Measurements from ENCODE around the gene MED27. TPM values are rescaled to one million over a fixed set of nuclear protein-coding genes. Genes with fewer than 3 reads are reported as not detected.

Gene MED27
- total and polyA plus RNA-seq, 2 donors (not counting 1 experiment from before 2014, with no cell fraction given) = 13.4 to 44.7 TPM

DNA sequence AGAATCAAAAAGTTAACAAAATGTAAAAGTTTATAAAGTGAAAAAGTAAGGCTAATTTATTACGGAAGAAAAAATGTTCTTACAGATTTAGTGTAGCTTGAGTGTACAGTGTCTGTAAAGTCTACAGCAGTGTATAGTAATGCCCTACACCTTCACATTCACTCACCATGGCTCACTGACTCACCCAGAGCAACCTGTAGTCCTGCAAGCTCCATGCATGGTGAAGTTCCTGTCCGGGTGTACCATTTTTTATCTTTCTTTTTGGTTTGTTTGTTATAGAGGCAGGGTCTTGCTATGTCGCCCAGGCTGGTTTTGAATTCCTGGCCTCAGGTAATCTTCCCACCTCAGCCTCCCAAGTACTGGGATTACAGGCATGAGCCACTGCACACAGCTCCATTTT lies 93.6 kb downstream of the MED27 start:
- no peak overlapping the region for H3K4me2 ChIP-seq (ENCODE audit: extremely low read depth, insufficient read depth, low read length)
- H3K9me3 ChIP-seq (ENCODE audit: control insufficient read depth, insufficient read depth, low read depth, low read length) = no peaks in the 10 kb centered on the region
- H2AFZ ChIP-seq (ENCODE audit: low read length) = no peak overlapping the region
- H3K4me3 ChIP-seq (replicated peaks in 1 of 4; ENCODE audit: control extremely low read depth in 1 of 4, insufficient read depth in 1 of 4, low read depth in 3 of 4, low read length in 4 of 4) = no peak overlapping the region
- peaks cover 6% of the 10 kb centered on the region for H3K4me1 ChIP-seq (ENCODE audit: control insufficient read depth, extremely low read depth, insufficient read depth, low read length)
- H3K79me2 ChIP-seq (ENCODE audit: control insufficient read depth, insufficient read depth, low read length) = no peaks in the 10 kb centered on the region
- no peaks in the 10 kb centered on the region for H3K27me3 ChIP-seq (ENCODE audit: control insufficient read depth, insufficient read depth, low read length)
- no peaks in the 10 kb centered on the region for H3K36me3 ChIP-seq (ENCODE audit: control insufficient read depth, insufficient read depth, low read length)
- H3K27ac ChIP-seq (ENCODE audit: insufficient read depth, low read length) = no peak overlapping the region
- DNase-seq (ENCODE audit: low read depth in 2 of 2) = no peak
- TF ChIP-seq, protein P1, sequence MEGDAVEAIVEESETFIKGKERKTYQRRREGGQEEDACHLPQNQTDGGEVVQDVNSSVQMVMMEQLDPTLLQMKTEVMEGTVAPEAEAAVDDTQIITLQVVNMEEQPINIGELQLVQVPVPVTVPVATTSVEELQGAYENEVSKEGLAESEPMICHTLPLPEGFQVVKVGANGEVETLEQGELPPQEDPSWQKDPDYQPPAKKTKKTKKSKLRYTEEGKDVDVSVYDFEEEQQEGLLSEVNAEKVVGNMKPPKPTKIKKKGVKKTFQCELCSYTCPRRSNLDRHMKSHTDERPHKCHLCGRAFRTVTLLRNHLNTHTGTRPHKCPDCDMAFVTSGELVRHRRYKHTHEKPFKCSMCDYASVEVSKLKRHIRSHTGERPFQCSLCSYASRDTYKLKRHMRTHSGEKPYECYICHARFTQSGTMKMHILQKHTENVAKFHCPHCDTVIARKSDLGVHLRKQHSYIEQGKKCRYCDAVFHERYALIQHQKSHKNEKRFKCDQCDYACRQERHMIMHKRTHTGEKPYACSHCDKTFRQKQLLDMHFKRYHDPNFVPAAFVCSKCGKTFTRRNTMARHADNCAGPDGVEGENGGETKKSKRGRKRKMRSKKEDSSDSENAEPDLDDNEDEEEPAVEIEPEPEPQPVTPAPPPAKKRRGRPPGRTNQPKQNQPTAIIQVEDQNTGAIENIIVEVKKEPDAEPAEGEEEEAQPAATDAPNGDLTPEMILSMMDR (conservative IDR thresholded peaks at IDR 0.05 in 1 of 2, IDR thresholded peaks at IDR 0.05 in 1 of 2; ENCODE audit: low read depth in 1 of 2, low read length in 2 of 2) = no peak
- H4K20me1 ChIP-seq (ENCODE audit: control insufficient read depth, extremely low read depth, insufficient read depth, low read length) = no peaks in the 10 kb centered on the region
- H3K9ac ChIP-seq (ENCODE audit: insufficient read depth, low read length) = no peak overlapping the region

- Histone ChIP-seq H3K9me3 (ENCODE audit: control insufficient read depth, insufficient read depth, low read depth, low read length) (no peaks in the 10 kb centered on the region), H2AFZ (ENCODE audit: low read length) (no peak overlapping the region), H3K27ac (ENCODE audit: insufficient read depth, low read length) (no peak overlapping the region), H3K27me3 (ENCODE audit: control insufficient read depth, insufficient read depth, low read length) (no peaks in the 10 kb centered on the region), H3K4me2 (ENCODE audit: extremely low read depth, insufficient read depth, low read length) (no peak overlapping the region), H3K4me1 (ENCODE audit: control insufficient read depth, extremely low read depth, insufficient read depth, low read length) (peaks cover 6% of the 10 kb centered on the region), H4K20me1 (ENCODE audit: control insufficient read depth, extremely low read depth, insufficient read depth, low read length) (no peaks in the 10 kb centered on the region), H3K9ac (ENCODE audit: insufficient read depth, low read length) (no peak overlapping the region), H3K36me3 (ENCODE audit: control insufficient read depth, insufficient read depth, low read length) (no peaks in the 10 kb centered on the region), H3K79me2 (ENCODE audit: control insufficient read depth, insufficient read depth, low read length) (no peaks in the 10 kb centered on the region), H3K4me3 (replicated peaks in 1 of 4; ENCODE audit: control extremely low read depth in 1 of 4, insufficient read depth in 1 of 4, low read depth in 3 of 4, low read length in 4 of 4) (no peak overlapping the region)
- DNase-seq (ENCODE audit: low read depth in 2 of 2) = no peak
- TF ChIP-seq, protein P1 (conservative IDR thresholded peaks at IDR 0.05 in 1 of 2, IDR thresholded peaks at IDR 0.05 in 1 of 2; ENCODE audit: low read depth in 1 of 2, low read length in 2 of 2) = no peak
- TF ChIP-seq EZH2 (IDR thresholded peaks at IDR 0.05; ENCODE audit: low read length, missing control alignments) = no peak
These were observed 95.1 kb downstream of the MED27 start for GRCh38 chr9:131984564-131984963.

DNA sequence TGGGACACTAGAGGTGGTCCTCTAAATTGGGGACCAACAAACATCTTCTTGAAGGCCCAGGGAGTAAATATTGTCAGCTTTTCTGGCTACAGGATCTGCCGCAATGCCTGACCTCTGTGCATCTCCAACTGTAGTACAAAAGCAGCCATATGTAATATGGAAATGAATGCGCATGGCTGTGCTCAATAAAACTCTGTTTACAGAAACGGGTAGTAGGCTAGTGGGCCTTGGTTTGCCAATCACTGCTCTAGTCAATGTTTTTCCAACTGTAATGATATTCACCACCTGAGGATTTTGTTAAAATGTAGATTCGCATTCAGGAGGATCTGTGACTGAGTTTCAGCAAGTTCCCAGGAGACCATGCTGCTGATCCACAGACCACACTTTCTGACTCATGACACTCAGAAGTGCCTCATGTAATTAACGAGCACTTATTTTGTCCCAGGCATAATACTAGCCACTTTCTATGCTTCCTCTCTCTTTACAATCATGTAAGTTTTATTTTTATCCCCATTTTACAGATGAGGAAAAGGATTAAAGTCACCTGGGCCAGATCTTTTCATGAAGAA lies 96.9 kb downstream of the MED27 start:
- Histone ChIP-seq H3K27me3 (ENCODE audit: control insufficient read depth, insufficient read depth, low read length) (no peaks in the 10 kb centered on the region), H3K36me3 (ENCODE audit: control insufficient read depth, insufficient read depth, low read length) (no peaks in the 10 kb centered on the region), H4K20me1 (ENCODE audit: control insufficient read depth, extremely low read depth, insufficient read depth, low read length) (no peaks in the 10 kb centered on the region)

More for the DNA sequence above, 96.9 kb downstream of the MED27 start:
- Histone ChIP-seq H3K9ac (ENCODE audit: insufficient read depth, low read length) (no peak overlapping the region), H3K4me1 (ENCODE audit: control insufficient read depth, extremely low read depth, insufficient read depth, low read length) (peaks cover 6% of the 10 kb centered on the region), H2AFZ (ENCODE audit: low read length) (no peak overlapping the region), H3K79me2 (ENCODE audit: control insufficient read depth, insufficient read depth, low read length) (no peaks in the 10 kb centered on the region), H3K27ac (ENCODE audit: insufficient read depth, low read length) (no peak overlapping the region), H3K4me2 (ENCODE audit: extremely low read depth, insufficient read depth, low read length) (no peak overlapping the region), H3K9me3 (ENCODE audit: control insufficient read depth, insufficient read depth, low read depth, low read length) (no peaks in the 10 kb centered on the region), H3K4me3 (replicated peaks in 1 of 4; ENCODE audit: control extremely low read depth in 1 of 4, insufficient read depth in 1 of 4, low read depth in 3 of 4, low read length in 4 of 4) (no peak overlapping the region)
- TF ChIP-seq, protein P1 (conservative IDR thresholded peaks at IDR 0.05 in 1 of 2, IDR thresholded peaks at IDR 0.05 in 1 of 2; ENCODE audit: low read depth in 1 of 2, low read length in 2 of 2) = no peak
- TF ChIP-seq EZH2 (IDR thresholded peaks at IDR 0.05; ENCODE audit: low read length, missing control alignments) = no peak
- peak in 1 of 2 donors; percentile 76 for DNase-seq (ENCODE audit: low read depth in 2 of 2)
